Activated CD8-positive, alpha-beta memory T cell treated with anti-CD3 and anti-CD28 coated beads, Interleukin-2, amount 50 U/mL, for 1 hour (primary cell): ENCODE results near the gene FAIM2.

ENCODE experiments used
- DNase-seq: peaks from one replicate; pipeline ENCODE4 v3.0.0-alpha.2; 2020; ENCODE audit errors: extremely low read depth

Gene FAIM2

DNA sequence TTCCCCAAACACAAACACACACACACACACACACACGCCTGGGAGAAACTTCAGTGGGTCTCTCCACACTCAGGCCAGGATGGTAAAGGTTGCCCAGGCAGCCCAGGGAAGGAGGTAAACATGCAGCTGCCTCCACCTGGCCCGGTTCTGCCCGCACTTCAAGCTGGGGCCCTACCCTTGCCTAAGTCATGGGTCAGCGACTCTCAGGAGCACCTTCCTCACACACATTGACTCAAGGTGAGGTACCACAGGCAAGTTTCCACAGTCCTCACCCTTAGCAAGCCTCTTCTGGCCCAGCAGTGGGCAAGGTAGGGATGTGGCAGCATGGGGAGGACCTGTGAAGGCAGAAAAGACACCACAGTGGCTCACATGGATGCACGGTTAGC lies 14.1 kb upstream of the FAIM2 start:
- DNase-seq = no peak

DNA sequence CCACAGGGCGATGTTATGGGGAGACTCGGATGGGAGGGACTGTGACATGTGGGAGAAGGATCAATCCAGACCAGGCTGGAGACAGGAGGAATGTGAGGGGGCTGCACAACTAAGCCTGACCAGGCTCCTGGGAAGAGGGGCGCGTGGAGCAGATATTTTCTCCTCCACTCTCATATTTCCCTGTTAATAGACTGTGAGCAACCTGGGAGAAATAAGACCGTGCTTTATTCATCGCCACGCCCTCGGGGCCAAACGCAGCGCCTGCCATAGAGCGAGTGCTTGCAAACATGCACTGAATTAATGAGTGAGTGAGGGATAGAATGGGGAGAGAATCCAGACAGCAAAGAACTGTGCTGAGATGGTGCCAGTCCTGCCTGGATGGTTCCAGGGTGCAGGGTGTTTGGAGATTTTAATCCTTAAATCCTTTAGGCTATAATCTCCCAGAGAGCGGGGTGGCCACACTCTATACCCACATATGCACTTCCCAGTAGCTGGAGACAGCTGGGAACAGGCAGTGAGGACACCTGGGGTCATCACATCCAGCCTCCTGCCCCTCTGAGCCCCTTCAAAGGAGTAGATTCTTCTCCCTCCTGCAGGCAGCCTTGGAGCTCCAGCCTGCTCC lies 13.6 kb upstream of the FAIM2 start:
- no peak for DNase-seq

DNA sequence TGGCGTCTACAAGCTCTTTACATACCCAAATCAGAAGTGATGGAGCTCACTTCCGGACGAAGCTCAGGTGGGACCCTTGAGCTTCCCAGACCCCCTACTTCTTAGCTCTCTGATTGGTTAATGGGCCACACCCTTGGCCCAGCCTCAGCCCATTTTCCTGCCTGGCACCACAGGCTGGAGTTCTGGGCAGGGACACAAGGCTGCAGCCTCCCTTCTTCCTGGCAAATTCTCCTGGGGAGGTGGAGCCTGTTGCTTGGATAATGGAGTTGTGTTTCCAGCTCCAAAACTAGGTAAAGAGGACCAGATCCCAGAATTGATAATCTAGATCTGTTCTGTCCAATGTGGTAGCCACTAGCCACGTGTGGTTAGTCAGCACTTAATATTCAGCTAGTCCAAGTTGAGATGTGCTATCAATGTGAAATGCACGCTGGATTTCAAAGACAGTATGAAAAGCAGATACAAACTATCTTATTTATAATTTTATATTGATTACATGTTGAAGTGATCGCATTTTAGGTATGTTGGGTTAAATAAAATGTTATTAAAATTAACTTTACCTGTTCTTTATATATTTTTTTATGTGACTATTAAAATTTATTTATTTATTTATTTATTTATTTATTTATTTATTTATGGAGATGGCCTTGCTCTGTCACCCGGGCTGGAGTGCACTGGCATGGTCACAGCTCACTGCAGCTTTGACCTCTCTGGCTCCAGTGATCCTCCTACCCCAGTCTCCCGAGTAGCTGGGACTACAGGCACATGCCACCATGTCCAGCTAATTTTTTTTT lies 12.6 kb upstream of the FAIM2 start:
- DNase-seq = no peak

DNA sequence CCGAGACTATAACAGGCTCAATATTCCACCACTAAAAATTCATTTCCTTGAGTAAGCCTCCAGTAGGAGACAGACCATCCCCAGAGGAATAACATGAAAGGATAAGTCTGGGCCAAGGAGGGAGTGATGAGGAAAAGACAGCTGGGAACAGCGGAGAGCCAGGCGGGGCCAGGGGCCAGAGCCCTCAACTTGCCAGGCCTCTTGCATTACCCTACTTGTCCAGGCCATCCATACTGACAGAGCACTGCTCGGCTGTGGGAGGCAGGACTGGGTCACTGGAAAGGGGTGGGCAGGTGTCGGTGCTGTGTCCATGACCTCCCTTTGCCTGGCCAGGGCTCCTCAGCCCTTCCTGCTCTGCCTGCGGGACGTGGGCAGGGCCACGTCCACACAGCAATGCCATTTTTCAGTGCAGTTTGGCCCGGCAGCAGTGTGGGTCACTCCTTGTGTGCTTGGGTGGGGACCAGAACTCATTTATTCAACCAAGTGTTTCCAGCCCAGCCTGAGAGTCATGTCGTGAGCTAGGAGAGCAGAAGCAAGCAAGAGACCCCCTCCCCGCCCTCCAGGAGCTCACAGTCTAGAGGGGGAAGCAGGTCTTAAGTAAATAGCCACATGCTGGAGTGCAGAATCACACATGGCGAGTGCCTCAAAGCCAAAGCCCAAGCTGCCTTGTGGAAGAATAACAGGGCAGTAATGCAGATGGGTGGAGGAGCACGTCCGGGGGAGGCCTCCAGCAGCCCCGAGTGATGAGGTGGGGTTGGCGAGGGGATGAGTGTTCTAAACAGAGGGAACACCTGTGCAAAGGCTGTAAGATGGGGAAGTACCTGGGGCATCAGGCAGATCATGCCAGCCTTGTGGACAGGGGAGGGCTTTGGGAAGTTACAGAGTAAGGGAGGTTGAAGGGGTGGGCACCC lies 8.9 kb upstream of the FAIM2 start:
- DNase-seq = no peak

DNA sequence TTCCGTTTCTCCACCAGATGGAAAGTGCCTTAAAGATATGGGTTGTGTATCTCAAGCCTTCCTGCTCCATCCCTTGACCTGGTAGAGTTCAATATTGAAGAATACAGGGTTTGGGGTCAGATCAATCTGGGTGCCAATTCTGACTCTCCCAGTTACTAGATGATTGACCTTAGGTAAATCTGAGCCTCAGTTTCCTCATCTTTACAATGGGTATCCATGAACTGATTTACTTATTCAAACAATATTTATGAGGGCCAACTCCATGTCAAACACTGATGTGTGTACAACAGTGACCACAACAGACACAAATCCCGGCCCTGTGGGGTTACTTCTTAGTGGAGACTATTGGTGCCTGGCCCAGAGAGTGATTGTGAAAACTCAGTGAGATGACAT lies 7.5 kb upstream of the FAIM2 start:
- no peak for DNase-seq

DNA sequence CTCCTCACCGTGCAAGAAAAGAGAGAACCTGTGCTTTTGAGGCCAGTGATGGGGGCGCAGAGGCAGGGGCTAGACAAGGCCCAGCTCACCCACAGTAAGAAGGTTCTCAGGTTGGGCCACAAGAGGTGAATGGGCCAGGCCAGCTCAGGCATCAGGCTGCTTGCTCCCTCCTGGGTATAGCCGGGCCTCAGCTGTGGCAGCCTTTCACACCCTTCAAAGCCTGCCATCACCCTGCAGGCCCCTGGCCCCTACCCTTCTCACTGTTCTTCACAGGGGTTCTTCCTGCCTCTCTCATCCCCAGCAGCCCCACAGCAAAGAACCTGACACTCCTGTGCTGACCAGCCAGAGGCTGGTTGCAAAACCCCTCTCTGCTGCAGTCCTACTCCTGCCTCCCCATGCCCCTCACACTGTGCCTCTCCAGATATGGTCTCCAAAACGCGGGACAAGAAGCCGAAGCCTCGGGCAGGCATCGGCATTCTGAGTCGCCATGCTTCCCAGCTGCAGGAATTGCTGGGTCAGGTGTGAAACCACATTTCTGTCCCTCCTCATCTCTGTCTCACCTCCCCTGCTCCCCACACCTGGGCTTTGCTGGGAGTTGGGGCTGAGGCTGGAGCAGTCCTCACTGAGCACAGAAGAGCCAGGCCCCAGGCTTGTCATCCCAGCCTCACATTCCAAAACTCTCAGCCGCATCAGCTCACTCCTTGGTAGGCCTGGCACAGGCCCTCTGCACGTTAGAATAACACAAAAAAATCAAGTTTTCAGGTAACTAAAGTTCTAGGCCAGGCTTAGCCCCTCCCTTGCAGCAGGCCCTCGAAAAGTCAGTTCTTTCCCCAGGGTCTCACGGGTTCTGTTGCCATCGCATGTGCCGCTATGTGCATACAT lies 6.9 kb upstream of the FAIM2 start:
- no peak for DNase-seq

DNA sequence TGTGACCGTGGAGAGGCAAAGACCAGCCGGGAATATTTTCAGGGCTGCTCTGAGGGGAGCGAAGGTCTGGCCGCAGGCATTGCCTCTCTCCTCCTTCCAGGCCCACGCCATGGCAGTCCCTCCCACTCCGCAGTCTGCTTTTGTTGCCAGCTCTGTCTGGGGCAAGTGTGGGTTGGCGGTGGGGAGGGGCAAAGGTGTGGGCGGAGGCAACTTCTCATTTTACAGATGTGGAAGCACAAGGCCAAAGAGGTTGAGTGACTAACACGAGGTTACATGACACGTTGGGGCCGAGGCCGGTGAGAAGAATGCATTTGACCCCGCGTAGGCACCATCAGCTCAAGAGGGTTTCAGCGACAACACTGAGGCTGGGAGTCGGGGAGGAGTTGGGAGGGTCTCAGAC lies 6.1 kb upstream of the FAIM2 start:
- no peak for DNase-seq

DNA sequence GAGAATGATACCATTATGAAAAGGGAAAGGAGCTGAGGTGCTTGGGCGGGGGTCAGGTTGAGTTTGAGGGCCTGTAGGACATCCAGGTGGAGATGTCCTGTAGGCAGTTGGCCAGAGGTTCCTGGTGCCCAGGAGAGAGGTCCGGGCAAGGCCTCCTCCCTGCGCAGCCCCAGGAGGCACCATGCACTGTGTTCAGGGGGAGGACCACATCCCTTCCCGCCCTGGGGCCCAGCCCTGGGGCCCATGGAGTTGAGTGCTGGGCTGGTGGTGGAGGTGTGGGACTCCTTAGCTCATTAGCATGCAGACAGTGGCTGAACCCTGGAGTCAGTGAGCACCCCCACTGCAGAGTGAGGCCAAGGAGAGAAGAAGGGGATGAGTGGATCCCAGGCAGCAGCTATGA lies 5.7 kb upstream of the FAIM2 start:
- no peak for DNase-seq

DNA sequence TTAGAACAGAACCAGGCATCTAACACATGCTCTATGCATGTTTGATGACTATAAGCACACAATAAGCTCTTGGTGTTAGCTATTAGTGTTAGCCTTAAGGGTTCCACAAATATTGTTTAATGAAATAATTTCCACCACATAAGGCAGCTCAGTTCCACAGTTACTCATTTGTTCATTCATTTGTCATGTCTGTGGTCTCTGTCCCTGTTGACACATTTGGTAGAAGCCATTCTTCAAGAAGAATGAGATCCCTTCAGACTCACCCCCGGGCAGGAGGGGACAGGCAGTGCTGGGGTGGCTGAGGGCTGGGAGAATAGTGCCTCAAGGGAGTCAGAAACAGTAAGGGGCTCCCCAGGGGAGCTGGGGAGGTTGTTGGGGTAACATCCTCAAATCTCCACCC lies 3.7 kb upstream of the FAIM2 start:
- DNase-seq = no peak

DNA sequence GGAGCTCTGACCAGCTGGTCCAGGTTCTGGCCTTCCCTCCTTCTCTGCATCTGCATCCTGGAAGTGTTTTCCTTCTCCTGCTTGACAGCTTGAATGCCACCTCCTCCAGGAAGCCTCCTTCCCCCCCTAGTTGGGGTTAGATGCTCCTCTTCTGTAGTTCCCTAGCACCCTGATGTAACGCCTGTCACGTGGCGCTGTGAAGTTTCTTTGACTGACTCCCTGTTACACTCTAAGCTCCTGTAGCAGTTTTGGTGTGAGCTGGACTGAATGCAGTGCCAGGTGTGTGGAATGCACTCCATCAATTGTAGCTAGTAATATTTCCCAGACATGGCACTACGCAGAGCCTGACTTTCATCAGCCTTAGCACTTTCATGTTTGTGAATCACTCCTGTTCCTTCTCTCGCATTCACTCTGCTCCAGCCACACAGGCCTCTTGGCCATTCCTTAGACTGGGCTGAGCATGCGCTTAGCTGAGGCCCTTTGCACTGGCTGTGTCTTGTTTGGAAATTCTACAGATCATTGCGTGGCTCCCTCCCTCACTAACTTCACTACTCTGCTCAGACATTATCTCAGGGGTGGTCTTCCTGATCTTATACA lies 2.1 kb upstream of the FAIM2 start:
- no peak for DNase-seq

DNA sequence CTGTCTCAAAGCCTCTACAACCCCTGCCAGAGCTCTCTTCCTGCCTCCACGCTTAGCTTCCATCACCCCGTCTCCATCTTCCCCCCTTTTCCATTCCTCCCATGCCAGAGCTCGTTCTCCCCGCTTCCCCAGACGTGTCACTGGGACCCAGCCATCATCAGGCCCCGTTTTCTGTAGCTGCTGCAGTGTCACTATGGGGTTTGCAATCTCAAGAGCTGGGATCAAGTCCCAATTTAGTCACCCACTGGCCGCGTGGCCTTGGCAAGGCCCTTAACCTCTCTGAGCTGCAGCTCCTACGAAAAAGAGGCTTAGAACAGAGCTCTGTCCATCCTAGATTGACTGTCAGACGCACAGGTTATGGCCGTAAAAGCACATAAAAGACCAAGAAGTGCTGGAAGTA lies 901 bp upstream of the FAIM2 start:
- DNase-seq = no peak

DNA sequence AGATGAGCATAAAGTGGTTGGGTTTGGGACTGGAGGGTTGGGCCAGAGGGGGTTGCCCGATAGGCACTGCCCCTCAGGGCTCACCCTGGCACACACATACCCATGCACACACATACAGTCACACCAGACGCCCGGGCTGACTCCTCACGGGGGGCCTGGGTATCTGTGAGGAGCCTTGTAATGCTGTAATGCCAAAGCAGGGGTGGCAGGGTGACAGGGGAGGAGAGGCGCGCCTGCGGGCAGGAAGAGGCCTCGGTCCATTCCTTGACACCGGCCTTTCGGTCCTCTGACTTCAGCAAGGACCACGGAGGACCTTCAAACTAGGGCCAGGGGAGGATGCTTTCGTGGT lies 375 bp downstream of the FAIM2 start:
- no peak for DNase-seq

DNA sequence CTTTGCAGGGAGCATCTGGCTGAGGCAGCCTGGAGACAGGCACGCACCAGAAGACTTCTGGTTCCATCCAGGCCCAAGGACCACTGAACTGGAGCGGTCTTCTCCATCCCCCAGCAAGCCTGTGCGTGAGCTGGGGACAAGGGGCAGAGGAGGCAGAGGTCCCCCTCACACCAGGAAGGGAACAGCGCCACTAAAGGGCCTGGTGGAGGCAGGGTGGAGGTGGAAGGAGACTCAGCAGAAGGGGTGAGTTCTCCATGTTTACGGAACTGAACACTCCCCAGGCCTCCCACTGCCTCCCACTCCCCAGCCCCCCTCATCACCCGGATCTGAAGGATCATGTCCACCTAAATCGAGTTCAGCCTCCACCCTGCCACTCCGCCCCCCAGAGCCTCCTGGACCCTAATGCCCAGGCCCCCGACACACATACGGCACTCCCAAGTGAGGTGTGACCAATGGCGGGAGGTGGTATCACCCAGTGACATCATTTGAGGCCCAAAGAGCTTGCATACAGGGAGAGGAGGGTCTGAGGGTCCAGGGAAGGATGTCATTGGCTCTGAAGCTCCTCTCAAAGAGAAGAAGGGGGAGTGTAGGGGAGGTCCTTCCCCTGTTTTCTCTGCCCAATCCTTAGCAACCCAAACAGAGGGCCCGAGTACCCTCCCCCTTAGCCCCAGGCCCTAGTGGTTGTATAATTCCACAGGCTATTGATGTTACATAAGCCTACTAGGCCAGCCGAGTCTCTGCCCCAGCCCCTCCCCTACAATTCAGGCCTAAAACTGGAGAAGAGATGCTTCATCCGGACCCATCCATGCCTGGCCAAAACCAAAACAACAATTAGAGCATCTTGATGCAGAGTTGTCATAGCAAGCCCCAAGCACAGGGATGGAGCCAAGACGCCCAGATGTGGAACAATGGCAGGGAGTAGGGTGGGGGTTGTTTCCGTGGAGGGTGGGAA lies 1.0 kb downstream of the FAIM2 start:
- no peak for DNase-seq

DNA sequence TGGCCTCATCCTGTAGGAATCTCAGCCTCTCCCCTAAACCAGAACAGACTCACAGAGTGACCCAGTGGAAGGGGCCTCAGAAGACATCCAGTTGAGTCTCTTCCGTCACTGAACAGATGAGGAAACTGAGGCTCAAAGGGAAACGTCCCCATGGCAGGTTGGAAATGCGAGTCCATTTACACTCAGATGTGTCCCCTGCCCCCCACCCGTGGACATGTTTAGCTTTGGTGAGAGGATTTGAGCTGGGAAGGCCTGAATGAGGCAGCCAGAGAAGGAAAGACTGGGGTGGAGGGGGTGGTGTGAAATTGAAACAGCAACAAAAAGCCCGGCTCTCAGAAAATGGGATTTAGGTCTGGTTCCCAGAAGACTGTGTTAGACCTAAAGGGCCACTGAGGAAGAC lies 1.7 kb downstream of the FAIM2 start:
- no peak for DNase-seq

DNA sequence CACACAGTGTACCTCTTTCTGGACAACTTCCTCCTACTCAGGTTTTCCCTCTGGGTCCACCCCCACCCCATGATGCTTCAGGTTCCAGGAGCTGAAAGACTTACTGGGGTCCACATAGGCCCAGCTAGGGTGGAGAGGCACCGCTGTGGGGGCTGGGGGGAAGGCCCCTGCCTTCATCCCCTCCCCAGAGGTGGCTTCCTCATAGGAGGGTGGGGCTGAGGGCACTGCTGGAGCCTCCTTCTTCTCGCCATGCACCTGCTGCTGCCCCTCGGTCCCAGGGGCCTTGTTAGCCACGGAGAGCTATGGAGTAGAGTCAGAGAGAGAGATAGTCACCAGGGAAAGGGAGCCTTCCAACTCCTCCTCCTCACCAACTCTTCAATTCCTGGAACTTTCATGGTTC lies 2.7 kb downstream of the FAIM2 start:
- DNase-seq = no peak

DNA sequence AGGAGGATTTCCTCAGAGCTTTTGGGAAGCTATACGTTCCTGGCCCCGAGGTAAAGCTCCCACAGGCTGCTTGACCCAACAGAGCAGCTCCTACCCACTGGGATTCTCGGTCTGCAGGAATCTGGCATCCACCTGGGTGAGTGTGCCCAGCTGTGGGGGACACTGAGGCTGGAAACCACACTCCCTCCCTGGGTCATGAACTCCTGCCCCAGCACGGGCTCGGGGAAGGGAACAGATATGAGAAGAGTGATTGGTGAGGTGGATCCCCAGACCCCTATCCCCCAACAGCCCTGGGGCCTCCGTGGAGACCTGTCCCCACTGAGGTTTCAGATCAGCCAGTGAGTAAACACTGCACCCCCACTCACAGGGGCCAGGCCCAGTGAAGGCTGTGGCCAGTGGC lies 3.3 kb downstream of the FAIM2 start:
- no peak for DNase-seq

DNA sequence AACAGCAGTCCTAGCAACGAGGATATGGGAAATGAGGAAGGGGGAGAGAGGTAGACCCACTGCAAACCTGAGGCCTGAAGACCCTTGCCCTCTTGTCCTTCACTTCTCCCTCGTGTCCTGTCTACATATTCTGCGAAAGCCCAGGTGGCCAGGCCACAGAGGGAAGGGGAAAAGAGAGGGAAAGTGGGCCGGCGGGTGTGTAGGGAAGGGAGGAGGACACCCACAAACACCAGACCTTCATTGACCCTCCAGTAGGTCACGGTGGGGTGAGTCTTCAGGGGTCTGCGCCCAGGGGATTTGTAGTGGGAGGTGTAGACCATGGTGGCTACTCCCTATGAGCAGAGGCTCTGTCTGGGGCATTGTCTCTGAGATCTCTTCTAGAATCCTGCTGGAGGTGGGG lies 3.8 kb downstream of the FAIM2 start:
- DNase-seq = no peak

DNA sequence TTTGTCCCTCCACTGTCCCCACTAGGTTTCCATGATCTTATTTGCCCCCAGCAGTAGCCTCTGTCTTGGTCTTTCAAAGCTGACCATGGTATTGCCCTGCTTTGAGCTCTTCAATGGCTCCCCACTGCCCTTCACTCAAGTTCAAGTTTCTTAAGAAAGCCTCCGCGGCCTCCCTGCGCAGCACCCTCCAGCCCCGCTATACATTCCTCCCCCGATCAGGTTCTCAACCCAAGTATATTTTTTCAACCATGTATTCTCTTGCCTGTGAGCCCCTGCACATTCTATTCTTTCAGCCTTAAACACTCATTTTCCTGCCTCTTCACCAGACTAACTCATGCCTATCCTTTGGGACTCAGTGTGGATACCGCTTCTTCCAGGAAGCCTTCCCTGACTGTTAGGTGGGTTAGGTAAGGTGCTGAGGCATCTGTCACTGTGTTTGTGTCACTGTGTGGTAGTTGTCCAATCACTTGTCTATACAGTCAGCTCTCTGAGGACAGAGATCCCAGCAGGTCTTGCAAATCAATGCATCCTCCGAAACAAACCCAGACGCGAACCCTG lies 4.3 kb downstream of the FAIM2 start:
- DNase-seq = no peak

DNA sequence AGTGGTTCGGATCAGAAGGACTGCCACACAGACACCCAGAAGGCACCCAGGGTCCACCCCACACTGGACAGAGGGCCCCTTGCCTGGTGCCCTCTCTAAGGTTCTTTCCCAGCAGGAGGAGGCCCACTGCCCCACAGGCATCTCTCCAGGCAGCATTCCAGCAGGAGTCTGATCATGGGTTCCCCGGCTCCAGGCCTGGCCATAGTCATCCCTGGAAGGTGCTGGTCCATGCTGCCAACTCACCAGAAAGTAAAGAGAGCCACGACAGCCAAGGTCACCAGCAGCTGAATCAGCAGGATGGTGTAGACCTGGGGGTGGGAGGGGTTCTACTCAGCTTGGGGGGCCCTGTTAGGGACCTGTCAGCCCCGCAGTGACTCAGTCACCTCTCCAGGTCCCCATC lies 6.4 kb downstream of the FAIM2 start:
- no peak for DNase-seq

DNA sequence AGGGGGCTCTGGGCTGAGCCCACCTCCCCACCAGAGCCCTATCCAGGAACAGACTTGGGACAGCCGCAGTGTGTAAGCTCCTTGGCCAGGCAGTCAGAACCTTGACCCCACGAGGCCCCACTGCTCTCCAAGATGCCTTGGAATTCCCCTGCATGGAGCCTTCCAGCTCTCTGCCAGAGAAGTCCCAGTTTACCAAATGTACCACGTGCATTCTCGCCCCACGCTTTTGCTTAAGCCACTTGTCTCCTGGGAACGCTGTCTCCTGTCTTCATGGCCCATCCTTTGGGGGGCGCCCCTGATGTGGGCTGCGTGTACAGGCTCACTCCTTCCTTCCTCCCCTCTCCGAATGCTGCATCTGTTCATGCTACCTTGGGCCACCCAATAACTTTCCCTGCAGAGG lies 7.9 kb downstream of the FAIM2 start:
- DNase-seq = no peak
